ENCODE results near the gene MISP3.
A peak's percentile ranks its signal among the peaks of the same experiment; 100 is the strongest.

MISP3 gene

GRCh38 chr19:14080887-14081796 lies 8.6 kb downstream of the MISP3 start:
- Histone ChIP-seq H2AFZ (ENCODE audit: low read depth) (peak overlapping the region; percentile 72), H3K79me2 (ENCODE audit: insufficient read depth, low read depth) (no peaks in the 10 kb centered on the region), H3K4me3 (IDR thresholded peaks at IDR 0.05; ENCODE audit: insufficient read depth, low read depth, low read length) (no peak overlapping the region), H3K4me1 (ENCODE audit: low read depth, poor library complexity, severe bottlenecking) (peaks cover 10% of the 10 kb centered on the region), H4K20me1 (ENCODE audit: insufficient read depth) (no peaks in the 10 kb centered on the region), H3K27me3 (ENCODE audit: insufficient read depth, low read depth) (no peaks in the 10 kb centered on the region), H3K36me3 (ENCODE audit: insufficient read depth) (no peaks in the 10 kb centered on the region), H3K27ac (peak overlapping the region; percentile 35), H3K9ac (peak overlapping the region; percentile 61), H3K4me2 (peak overlapping the region; percentile 75)
- TF ChIP-seq, protein P1, sequence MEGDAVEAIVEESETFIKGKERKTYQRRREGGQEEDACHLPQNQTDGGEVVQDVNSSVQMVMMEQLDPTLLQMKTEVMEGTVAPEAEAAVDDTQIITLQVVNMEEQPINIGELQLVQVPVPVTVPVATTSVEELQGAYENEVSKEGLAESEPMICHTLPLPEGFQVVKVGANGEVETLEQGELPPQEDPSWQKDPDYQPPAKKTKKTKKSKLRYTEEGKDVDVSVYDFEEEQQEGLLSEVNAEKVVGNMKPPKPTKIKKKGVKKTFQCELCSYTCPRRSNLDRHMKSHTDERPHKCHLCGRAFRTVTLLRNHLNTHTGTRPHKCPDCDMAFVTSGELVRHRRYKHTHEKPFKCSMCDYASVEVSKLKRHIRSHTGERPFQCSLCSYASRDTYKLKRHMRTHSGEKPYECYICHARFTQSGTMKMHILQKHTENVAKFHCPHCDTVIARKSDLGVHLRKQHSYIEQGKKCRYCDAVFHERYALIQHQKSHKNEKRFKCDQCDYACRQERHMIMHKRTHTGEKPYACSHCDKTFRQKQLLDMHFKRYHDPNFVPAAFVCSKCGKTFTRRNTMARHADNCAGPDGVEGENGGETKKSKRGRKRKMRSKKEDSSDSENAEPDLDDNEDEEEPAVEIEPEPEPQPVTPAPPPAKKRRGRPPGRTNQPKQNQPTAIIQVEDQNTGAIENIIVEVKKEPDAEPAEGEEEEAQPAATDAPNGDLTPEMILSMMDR (conservative IDR thresholded peaks at IDR 0.05; ENCODE audit: low read depth, low read length) = no peak

- Histone ChIP-seq H3K4me2 (peak overlapping the region; percentile 75), H2AFZ (ENCODE audit: low read depth) (peak overlapping the region; percentile 72), H3K9ac (peak overlapping the region; percentile 61), H3K4me3 (IDR thresholded peaks at IDR 0.05; ENCODE audit: insufficient read depth, low read depth, low read length) (no peak overlapping the region), H3K79me2 (ENCODE audit: insufficient read depth, low read depth) (no peaks in the 10 kb centered on the region), H3K27me3 (ENCODE audit: insufficient read depth, low read depth) (no peaks in the 10 kb centered on the region), H3K27ac (peak overlapping the region; percentile 28; the same call in 1 of the 2 replicates), H3K4me1 (ENCODE audit: low read depth, poor library complexity, severe bottlenecking) (peaks cover 10% of the 10 kb centered on the region), H4K20me1 (ENCODE audit: insufficient read depth) (no peaks in the 10 kb centered on the region), H3K36me3 (ENCODE audit: insufficient read depth) (no peaks in the 10 kb centered on the region)
- TF ChIP-seq, protein P1 (conservative IDR thresholded peaks at IDR 0.05; ENCODE audit: low read depth, low read length) = no peak
These were observed 9.4 kb downstream of the MISP3 start for GRCh38 chr19:14081797-14082674.

GRCh38 chr19:14082675-14082960 lies 10.0 kb downstream of the MISP3 start:
- Histone ChIP-seq H3K4me3 (IDR thresholded peaks at IDR 0.05; ENCODE audit: insufficient read depth, low read depth, low read length) (no peak overlapping the region), H3K4me2 (0 out of 2 replicates have a peak overlapping the region, but pooled peaks have one; percentile 75), H3K36me3 (ENCODE audit: insufficient read depth) (no peaks in the 10 kb centered on the region), H4K20me1 (ENCODE audit: insufficient read depth) (no peaks in the 10 kb centered on the region), H3K79me2 (ENCODE audit: insufficient read depth, low read depth) (no peaks in the 10 kb centered on the region), H2AFZ (ENCODE audit: low read depth) (no peak overlapping the region), H3K9ac (no peak overlapping the region), H3K27me3 (ENCODE audit: insufficient read depth, low read depth) (no peaks in the 10 kb centered on the region), H3K4me1 (ENCODE audit: low read depth, poor library complexity, severe bottlenecking) (peaks cover 10% of the 10 kb centered on the region), H3K27ac (no peak overlapping the region)
- TF ChIP-seq, protein P1 (conservative IDR thresholded peaks at IDR 0.05; ENCODE audit: low read depth, low read length) = no peak

- H3K36me3 ChIP-seq (ENCODE audit: insufficient read depth) = no peaks in the 10 kb centered on the region
- H3K4me2 ChIP-seq = no peak within 1 kb of the TSS
- no peaks in the 10 kb centered on the region for H3K27me3 ChIP-seq (ENCODE audit: insufficient read depth, low read depth)
- H3K4me1 ChIP-seq (ENCODE audit: low read depth, poor library complexity, severe bottlenecking) = peaks cover 6% of the 10 kb centered on the region
- no peak within 1 kb of the TSS for H3K27ac ChIP-seq
- H3K9ac ChIP-seq = no peak within 1 kb of the TSS
- no peaks in the 10 kb centered on the region for H4K20me1 ChIP-seq (ENCODE audit: insufficient read depth)
- no peak within 1 kb of the TSS for H3K4me3 ChIP-seq (IDR thresholded peaks at IDR 0.05; ENCODE audit: insufficient read depth, low read depth, low read length)
- H3K79me2 ChIP-seq (ENCODE audit: insufficient read depth, low read depth) = no peaks in the 10 kb centered on the region
- TF ChIP-seq, protein P1 (conservative IDR thresholded peaks at IDR 0.05; ENCODE audit: low read depth, low read length) = no peak
- no peak within 1 kb of the TSS for H2AFZ ChIP-seq (ENCODE audit: low read depth)
These were observed 12.9 kb downstream of the MISP3 start, which contains the start of gene C19orf67 for GRCh38 chr19:14085309-14085995. TSS of gene C19orf67 (minus strand) at chr19:14085783. CDS start at chr19:14085627, 156 bp downstream.

Measured in KMS-11 (cell line).